Stimulated activated CD8-positive, alpha-beta memory T cell treated with anti-CD3 and anti-CD28 coated beads, Interleukin-4, amount 100 ng/mL, for 48 hours (primary cell): Measurements from ENCODE around the gene BSN.
"Not testable (repeated sequence)": the region's sequence is repeated elsewhere in the genome, so short reads cannot be mapped to it uniquely, and the experiment has no call there.

Experiments used
- DNase-seq: peaks from one replicate; pipeline ENCODE4 v3.0.0-alpha.2; 2020

BSN gene

DNA sequence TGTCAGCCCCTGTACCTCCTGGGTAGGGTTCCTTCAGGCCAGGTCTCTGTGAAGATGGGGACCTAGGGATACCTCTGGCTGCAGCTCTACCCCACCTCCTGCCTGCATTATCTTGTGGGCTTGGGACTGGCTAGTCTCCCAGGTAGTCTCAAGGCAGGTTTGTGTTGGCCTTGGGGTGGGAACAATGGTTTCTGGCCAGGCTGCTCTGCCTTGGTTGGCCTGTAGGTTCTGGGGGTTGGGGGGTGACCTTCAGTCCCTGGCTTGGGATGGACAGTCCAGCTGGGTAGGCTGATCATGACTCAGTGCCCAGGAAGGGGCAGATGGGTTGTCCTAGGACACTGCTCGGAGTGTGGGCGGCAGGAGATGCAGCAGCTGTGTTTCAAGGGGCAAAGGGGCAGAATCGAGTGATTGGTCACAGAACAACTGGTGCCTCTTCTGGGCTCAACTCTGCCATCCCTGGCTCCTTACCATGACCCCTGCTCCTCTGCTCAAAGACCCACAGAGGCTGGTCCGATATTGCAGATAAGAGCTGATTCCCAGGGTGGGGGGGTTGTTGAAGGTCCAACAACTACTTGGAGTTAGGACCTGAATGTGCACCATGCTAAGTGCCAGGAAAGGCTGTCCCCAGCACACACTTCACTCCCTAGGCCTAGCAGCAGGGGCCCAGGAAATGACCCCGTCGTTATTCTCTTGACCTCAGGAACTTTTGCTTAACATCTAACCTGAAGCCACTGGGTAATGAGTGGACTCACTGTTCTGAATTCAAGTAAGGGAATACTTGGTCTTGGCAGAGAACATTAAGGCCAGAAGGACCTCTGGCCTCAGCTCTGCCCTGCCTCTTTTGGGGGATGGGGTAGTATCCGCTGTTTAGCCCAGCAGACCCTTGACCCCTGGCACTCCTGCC is 18.1 kb upstream of the BSN start:
- DNase-seq: no peak

GRCh38 chr3:49536875-49537533 is 17.3 kb upstream of the BSN start:
- no peak for DNase-seq

DNA sequence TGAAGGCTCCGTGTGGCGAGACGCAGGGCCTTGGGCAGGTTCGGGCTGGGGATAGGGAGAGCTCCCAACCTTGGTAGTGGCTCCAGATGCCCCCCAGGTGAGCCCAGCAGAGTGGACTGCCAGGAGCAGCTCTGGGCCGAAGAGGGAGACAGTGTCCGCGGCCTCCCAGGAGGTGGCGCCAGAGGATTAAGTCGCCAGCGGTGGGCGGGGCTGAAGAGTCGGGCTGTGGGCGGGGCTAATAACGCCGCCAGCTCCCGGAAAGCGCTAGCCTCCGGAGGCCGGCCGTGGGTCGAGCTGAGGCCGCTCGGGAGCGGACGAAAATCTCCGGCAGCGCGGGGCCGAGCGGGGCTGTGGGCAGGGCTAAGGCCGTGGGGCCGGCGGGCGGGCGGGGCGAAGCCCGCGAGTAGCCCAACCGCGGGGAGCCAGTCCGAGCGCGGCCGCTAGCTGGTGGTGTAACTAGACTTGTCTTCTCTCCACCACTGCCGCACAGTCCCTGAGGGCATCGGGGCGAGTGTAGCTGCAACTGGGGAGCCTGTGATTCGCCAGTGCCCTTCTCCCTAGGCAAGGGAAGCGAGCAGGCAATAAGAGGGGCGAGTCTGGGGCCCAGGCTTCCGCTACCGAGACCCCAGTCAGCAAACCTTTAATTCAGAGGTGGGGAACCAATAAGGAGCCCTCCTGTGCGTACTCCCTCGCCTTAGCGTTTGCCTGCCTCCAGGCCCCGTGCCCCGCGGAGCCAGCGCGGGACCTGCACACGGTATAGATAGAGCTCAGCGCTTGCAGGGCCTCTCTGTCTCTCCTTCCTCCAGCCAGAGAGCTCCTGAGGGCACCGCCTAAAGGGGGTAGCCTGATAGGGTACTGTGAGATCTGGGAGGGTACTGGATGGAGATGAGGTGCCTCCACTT is 14.4 kb upstream of the BSN start:
- DNase-seq: peak; percentile 98

DNA sequence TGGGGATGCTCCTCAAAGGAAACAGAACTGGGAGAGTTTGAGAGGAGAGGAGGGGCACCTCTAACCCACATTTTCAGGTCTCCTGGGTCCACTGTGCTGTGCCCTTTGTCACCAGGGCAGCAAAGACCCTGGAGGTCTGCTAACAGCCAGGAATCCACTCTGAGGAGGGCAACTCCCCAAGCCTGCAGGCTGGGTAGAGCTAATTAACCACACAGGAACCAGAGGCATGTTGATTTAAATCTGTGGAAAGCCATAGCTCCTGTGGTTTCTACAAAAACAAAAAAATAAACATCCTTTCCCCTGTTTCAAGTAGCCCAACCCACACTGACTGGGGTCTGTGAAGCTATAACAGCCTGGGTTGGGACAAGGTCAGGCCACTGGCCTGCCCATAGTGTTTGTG is 2.2 kb upstream of the BSN start:
- no peak for DNase-seq

- no peak for DNase-seq
These were observed 969 bp upstream of the BSN start for GRCh38 chr3:49553324-49553691.

- DNase-seq: peak; percentile 73
These were observed 472 bp downstream of the BSN start for GRCh38 chr3:49554633-49555265.

DNA sequence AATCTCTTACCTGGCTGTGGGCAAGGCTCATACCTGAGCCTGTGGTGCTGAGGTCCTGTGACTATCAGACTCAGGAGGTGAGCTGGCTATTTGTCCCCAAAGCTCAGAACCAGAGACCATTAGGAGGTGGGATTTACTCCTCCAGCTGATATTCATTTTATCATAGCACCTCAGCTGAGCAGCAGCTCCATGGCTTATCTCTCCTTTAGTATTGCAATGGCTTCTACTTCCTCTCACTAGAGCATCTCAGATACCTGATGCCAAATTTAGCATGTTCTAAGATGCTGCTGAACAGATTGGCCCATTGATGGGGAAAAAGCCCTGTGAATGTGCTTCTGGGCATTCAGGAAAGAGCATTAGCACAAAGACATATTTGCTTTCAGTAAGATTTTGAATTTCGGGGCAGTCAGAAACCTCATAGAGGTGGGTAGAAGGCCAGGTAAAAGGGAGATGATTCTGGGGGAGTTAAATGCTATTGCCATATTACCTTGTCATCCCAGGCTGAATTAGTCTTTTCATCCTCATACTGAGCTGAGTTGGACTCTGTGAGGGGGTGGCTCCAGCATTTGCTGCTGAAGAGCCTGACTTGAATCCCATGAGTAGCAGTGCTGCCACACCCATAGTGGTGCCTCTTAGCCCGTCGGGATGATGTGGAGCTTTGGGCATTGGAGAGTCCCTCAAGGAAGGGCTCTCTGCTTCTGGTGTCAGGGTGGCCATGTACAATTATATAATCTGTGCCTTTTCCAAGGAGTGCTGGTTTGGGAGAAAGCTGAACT is 2.4 kb downstream of the BSN start:
- no peak for DNase-seq

- no peak for DNase-seq
These were observed 8.8 kb downstream of the BSN start for GRCh38 chr3:49563040-49563578.

- no peak for DNase-seq
These were observed 9.5 kb downstream of the BSN start for GRCh38 chr3:49563766-49564165.

GRCh38 chr3:49566312-49566711 is 12.0 kb downstream of the BSN start:
- DNase-seq: no peak

GRCh38 chr3:49567406-49567805 is 13.1 kb downstream of the BSN start:
- no peak for DNase-seq

DNA sequence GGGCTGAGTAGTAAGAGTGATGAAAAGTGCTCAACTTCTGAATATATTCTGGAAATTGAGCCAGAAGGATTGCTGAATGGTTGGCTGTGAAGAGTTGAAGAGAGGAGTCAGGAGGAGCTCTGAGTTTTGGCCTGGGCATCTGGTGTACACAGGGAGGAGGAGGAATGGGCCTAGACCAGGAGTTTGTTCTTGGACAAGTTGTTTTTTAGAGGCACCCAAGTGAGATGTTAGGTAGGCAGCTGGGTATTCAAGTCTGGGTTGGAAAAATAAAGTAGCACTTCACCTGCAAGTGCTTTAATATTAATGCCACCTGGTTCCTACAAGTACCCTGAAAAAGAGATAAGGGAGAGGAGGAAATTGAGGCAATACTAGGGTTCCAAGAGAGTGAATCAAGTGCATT is 14.7 kb downstream of the BSN start:
- no peak for DNase-seq

DNA sequence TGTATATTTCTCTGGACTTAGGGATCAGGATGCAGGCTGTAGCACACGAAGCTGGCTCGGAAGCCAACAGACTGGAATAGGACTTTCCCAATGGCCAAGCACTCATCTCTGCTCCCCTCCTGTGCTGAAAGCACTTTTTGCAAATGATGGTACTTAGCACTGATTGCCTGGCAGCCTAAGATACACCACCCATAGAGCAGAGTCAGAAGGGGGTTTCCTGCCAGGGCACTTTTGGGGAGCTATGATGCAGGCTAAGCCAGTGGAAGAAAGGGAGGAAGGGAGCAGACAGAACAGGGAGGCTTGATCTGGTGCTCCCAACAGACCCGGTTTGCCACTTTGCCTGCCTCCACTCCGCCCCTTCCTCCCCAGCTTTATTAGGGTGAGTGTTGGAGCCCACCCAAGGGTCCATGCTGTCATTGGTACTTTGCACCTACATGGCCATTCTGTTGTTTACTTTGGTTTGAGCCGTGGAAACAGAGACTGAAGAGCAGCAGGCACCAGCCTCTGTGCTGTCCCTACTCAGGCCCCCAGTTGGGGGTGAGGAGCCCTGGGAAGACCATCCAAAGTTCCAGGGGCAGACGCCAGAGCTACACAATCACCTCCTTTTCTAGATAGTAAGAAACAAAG is 15.9 kb downstream of the BSN start:
- DNase-seq: no peak

DNA sequence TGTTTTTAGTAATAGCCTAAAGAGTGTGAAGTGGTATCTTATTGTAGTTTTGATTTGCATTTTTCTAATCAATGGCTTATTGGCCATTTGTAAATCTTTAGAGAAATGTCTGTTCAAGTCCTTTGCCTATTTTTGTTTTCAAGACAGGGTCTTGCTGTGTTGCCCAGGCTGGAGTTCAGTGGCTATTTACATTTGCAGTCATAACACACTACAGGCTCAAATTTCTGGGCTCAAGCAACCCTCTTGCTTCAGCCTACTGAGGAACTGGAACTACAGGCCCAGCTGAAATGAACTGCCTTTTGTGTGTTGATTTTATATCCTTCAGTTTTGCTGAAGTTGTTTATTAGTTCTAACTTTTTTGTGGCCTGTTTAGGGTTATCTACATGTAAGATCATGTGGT is 27.9 kb downstream of the BSN start:
- DNase-seq: no peak

DNA sequence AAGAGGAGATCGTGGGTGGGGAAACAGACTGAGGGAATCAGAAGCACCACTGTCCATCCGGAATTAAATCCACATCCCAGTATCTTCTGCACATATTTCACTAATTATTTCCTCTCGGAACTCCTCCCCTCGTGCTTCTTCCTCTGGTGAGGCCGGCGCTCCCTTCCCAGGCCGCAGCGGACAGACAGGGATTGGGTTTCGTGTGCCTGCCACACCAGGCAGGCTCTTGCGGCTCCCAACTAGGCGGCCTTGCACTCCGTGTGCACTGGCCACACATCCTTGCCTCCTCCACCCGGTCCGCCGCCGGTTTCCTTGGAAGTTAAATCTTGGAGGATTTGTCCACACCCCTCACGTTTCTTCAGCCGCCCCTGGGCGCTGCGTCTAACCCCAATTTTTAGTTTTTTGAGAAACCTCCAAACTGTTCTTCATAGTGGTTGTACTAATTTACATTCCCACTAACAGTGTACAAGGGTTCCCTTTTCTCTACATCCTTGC is 31.0 kb downstream of the BSN start:
- DNase-seq: not testable (repeated sequence)

- DNase-seq: no peak
These were observed 37.3 kb downstream of the BSN start for GRCh38 chr3:49591615-49592014.

DNA sequence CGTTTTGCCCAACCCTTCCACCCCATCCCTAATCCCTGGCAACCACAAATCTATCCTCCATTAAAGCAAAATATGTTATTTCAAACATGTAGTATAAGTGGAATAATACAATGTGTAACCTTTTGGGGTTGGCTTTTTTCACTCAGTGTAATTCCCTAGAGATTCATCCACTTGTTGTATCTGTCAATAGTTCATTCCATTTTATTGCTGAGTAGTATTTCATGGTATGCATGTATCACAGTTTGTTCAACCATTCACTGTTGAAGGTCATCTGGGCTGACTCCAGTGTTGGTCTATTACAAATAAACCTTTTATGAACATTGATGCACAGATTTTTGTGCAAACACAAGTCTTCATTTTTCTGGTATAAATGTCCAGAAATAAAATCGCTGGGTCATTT is 38.8 kb downstream of the BSN start:
- no peak for DNase-seq

GRCh38 chr3:49600781-49601180 is 46.5 kb downstream of the BSN start:
- no peak for DNase-seq

DNA sequence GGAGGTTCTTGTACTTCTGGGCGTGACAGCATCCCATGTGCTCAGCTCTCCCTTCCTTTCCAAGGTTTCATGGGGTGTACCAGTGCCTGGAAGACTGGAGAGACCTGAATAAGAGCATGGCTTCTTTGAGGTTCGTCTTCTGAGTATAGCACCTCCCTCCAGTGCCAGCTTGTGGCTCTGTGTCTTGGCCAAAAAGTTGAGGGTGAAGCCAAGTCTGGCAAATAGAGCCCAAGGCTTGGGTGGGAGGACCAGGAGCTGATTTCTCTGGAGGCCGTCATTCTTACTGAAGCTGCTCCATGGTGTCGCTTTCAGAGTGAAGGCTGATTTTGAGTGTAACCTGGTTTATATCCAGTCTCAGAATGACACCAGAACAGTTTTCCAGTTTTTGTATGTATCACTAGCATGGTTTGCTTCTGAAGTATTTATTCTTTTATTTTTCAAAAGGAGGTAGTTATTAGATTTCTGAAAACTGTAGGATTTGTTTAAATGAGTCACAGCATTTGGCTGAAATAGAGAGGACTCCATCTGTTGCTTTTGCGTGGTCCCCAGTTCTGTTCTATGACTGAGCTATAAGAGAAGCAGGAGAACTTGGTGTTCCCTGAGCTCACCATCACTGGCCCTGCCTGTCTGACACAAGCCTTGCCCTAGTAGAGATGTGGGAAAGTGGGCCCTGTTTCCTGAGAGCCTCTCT is 47.2 kb downstream of the BSN start:
- DNase-seq: no peak

DNA sequence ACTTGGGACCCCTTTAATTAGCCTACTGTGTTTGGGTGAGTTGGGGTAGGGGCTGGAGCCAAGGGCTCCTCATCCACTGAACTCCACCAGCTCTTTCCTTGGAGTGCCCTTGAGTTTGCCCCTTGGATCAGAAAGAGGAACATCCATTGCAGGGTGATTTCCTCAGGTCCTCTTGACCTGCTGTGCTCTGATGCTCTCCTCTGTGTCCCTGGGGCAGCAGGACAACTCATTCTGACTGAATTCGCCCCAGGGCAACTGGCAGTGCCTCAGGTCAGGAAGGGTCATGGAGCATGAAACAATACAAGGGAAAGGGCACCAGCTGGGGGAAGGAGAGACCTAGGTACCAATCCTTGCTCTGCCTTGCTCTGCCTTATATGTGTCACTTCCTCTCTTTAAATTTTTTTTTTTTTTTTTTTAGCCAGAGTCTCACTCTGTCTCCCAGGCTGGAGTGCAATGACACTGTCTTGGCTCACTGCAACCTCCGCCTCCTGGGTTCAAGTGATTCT is 47.8 kb downstream of the BSN start:
- no peak for DNase-seq
